BJ (cell line): ENCODE data around the gene LMCD1. TPM values are rescaled to one million over a fixed set of nuclear protein-coding genes. Genes with fewer than 3 reads are reported as not detected.
A peak's percentile ranks its signal among the peaks of the same experiment; 100 is the strongest.

ENCODE experiments used
- CTCF ChIA-PET: fragments of 350-600 bp; formaldehyde crosslinking; extraction: SDS; loops from one replicate; lab custom pipeline; 2021; ENCODE audit warnings: antibody characterized with exemption, inconsistent platforms; lab: Yijun Ruan, JAX
- POLR2A ChIA-PET: fragments of 300-600 bp; sonication (Branson Sonifier 250); formaldehyde crosslinking; extraction: SDS; loops from one replicate; lab custom pipeline; 2021; ENCODE audit warnings: antibody characterized with exemption; lab: Charles Lee
- DNase-seq: peaks from one replicate; pipeline ENCODE4 v3.0.0-alpha.2; 2011; ENCODE audit warnings: low read depth
- H3K27me3 ChIP-seq: 2 replicates; pipeline ENCODE4 v1.6.0; 2011; ENCODE audit warnings: low read length; ENCODE audit not compliant: control insufficient read depth, insufficient read depth
- H3K36me3 ChIP-seq: 2 replicates; pipeline ENCODE4 v1.5.1; 2011; ENCODE audit warnings: low read length; ENCODE audit not compliant: control insufficient read depth, insufficient read depth
- H3K4me3 ChIP-seq: 2 replicates; pipeline ENCODE4 v1.5.1; 2011; ENCODE audit warnings: low read depth, mild to moderate bottlenecking, control low read depth, low read length
- polyA plus RNA-seq: library from polyadenylated mRNA; depleted of rRNA; stranded (reverse); fragments of >200 nt; gene quantifications from 2 replicates; pipeline ENCODE4 v1.2.3, GENCODE V29; 2011
- TF ChIP-seq, protein P1 (sequence below): IDR thresholded peaks from 2 replicates; pipeline ENCODE4 v1.5.1; 2011; ENCODE audit warnings: low read depth, mild to moderate bottlenecking, control low read depth, inconsistent platforms, low read length, moderate library complexity; ENCODE audit not compliant: insufficient read depth

Gene LMCD1
- polyA plus RNA-seq, 1 experiment, result 168 TPM

DNA sequence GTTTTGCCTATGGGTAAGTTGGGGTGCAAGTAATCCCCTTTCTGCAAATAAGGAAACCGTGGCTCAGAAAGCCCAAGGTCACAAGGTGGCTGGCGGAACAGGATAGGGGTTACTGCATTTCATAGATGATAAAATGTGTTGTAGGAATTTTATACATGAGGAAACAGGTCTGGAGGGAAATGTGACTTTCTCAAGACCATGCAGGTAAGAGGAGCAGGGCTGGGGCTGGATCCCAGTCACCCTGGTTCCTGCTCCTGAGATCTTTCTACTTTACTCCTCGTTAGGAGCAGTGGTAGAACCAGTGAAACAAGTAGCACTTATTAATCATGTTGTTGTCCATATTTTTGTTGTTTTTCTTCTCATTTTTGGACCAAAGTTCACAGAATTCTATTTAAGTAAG is 79.8 kb downstream of the LMCD1 start:
- Histone ChIP-seq H3K27me3 (0 out of 2 replicates have a peak, but pooled peaks cover 3% of the 10 kb centered on the region), H3K4me3 (no peak overlapping the region), H3K36me3 (no peaks in the 10 kb centered on the region)
- TF ChIP-seq, protein P1, sequence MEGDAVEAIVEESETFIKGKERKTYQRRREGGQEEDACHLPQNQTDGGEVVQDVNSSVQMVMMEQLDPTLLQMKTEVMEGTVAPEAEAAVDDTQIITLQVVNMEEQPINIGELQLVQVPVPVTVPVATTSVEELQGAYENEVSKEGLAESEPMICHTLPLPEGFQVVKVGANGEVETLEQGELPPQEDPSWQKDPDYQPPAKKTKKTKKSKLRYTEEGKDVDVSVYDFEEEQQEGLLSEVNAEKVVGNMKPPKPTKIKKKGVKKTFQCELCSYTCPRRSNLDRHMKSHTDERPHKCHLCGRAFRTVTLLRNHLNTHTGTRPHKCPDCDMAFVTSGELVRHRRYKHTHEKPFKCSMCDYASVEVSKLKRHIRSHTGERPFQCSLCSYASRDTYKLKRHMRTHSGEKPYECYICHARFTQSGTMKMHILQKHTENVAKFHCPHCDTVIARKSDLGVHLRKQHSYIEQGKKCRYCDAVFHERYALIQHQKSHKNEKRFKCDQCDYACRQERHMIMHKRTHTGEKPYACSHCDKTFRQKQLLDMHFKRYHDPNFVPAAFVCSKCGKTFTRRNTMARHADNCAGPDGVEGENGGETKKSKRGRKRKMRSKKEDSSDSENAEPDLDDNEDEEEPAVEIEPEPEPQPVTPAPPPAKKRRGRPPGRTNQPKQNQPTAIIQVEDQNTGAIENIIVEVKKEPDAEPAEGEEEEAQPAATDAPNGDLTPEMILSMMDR, result no peak
- ChIA-PET POLR2A (interaction anchor here (0.5 kb wide), 1 partner anchor 18 kb away, joined by 3 read pairs; no protein-coding TSS in a partner anchor), CTCF (no interaction called here)
- DNase-seq, result no peak

DNA sequence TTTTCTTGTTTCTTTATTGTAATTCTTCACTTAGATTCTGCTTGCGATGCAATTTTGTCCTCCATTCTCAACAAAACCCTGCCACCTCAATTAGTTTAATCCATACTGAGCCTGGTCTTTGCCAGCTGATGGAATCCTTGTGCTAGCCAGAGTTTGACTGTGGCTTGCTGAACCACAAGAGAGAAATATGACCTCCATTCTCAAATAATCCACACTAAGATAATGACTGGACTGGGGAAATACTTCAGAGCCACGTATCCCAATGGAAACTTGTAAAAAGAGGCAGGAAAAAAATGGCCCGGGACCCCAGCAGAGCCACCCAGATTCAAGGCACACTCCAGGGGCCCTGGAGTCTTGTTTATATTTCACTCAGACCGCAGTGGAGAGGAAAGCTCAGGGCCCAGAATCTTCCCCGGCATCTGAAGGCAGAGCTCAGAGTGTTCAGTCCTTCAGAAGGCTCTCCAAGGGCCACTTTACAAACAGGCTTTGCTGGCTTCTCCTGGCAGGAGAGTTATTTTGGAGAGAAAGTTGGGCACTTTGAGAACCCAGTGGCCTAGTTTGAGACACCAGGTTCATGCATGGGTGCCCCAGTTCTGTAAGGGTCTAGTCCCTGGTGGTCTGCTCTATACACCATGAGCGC is 80.3 kb downstream of the LMCD1 start:
- POLR2A ChIA-PET, result interaction anchor here (0.5 kb wide), 1 partner anchor 17 kb away, joined by 3 read pairs; no protein-coding TSS in a partner anchor
- TF ChIP-seq, protein P1, result no peak
- Histone ChIP-seq H3K36me3 (no peaks in the 10 kb centered on the region), H3K27me3 (0 out of 2 replicates have a peak, but pooled peaks cover 4% of the 10 kb centered on the region), H3K4me3 (no peak overlapping the region)
- no peak for DNase-seq
- CTCF ChIA-PET, result no interaction called here

DNA sequence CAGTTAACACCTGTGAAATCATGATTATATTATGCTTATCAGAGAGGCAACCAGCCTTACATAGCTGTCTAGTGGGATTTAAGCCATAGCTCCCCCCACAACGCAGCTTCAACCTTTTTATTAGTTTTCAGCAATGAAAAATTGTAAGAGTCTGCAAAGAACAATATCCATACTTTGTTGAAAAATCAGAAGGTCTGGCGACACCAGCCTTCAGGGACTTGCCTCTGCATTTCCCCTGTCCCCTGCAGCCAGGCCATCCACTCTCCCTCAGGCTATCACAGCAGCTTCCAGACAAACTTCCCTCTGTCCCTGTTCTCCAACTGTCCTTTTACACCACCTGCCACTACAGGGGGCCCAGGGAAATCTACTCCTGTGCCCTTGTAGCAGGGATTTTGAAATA is 83.0 kb downstream of the LMCD1 start:
- no peak for DNase-seq
- ChIA-PET CTCF (no interaction called here), POLR2A (no interaction called here)

DNA sequence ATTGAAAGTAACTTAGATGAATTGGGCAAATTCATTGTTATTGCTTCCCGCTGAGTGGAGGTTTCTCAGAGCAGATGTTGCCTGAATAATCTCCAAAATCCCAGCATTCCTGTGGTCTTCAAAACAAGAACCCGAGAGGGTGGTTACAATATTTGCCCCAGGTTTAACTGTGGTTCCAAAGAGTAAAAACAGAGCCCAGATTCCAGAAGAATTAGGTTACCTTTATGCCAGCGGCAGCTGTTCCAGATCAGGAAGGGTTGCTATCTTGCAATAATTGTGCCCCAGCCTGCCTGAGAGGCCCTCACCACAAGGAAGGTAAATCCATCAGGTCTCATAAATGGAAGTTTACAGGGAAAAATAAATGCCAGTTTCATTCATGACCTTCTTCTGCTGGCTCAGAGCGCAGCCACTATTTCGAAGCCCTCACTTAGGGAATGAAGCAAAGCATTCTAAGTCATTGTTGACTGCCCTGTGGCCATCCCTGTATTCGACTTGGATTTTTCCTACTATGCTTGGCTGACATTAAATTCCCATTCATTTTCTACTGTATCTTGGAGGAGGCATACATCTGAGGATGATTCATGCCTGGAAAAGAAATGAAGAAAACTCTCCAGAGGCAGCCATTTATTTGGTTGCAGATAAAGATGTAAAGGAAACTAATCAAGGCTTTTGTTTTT is 88.4 kb downstream of the LMCD1 start:
- Histone ChIP-seq H3K4me3 (no peak overlapping the region), H3K27me3 (0 out of 2 replicates have a peak, but pooled peaks cover 4% of the 10 kb centered on the region), H3K36me3 (no peaks in the 10 kb centered on the region)
- ChIA-PET POLR2A (no interaction called here), CTCF (interaction anchor here (0.7 kb wide), 1 partner anchor 147 kb away, joined by 4 read pairs; no protein-coding TSS in a partner anchor)
- peak; percentile 67 for DNase-seq
- TF ChIP-seq, protein P1, result no peak

More for the DNA sequence above, 83.0 kb downstream of the LMCD1 start:
- TF ChIP-seq, protein P1, result no peak
- 0 out of 2 replicates have a peak, but pooled peaks cover 4% of the 10 kb centered on the region for H3K27me3 ChIP-seq
- H3K36me3 ChIP-seq, result no peaks in the 10 kb centered on the region
- H3K4me3 ChIP-seq, result no peak overlapping the region
